HUDEP-2 (cell line): ENCODE results near the gene TMEM139.

Experiments
- DNase-seq, 76 experiments: peaks; one replicate each; lab custom pipeline; 2025; ENCODE audit not compliant: unreplicated experiment in 76 of 76; lab: John Stamatoyannopoulos, UW

Gene TMEM139

DNA sequence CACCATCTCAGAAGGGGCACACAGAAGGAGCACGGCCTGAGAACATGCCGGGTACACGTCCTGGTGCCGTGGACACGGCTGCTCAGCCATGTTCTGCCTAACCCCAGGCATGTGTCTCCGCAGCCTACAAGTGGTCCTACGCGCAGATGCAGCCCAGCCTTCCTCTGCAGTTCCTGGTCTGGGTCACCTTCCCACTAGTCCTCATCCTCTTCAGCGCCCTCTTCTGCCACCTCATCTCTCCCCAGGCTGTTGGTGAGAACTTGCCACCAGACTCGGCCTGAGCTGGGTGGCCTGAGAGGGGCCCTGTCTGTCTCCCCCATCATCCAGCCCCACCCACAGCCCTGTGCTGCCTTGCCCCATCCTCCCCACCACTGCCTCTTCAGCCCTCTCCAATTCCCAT, 36.5 kb downstream of the TMEM139 start:
- DNase-seq, result no peak

DNA sequence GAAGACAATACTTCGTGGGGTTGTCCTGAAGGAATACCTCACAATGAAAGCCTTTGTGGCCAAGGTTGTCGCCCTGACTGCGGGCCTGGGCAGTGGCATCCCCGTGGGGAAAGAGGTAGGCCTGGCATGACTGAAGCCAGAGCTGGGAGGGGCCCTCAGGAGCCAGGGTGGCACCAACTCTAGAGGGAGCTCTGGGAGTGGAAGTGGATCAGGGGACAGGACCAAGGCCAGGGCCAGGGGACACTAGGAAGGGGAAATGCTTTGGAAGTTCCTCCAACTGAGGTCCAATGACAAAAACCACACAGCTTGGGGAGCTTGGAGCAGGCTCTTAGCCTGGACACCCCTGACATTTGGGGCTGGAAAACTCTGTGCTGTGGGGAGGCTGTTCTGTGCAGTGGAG, 37.0 kb downstream of the TMEM139 start:
- peak in 2 of 76 experiments; percentile 2 to 20 for DNase-seq

DNA sequence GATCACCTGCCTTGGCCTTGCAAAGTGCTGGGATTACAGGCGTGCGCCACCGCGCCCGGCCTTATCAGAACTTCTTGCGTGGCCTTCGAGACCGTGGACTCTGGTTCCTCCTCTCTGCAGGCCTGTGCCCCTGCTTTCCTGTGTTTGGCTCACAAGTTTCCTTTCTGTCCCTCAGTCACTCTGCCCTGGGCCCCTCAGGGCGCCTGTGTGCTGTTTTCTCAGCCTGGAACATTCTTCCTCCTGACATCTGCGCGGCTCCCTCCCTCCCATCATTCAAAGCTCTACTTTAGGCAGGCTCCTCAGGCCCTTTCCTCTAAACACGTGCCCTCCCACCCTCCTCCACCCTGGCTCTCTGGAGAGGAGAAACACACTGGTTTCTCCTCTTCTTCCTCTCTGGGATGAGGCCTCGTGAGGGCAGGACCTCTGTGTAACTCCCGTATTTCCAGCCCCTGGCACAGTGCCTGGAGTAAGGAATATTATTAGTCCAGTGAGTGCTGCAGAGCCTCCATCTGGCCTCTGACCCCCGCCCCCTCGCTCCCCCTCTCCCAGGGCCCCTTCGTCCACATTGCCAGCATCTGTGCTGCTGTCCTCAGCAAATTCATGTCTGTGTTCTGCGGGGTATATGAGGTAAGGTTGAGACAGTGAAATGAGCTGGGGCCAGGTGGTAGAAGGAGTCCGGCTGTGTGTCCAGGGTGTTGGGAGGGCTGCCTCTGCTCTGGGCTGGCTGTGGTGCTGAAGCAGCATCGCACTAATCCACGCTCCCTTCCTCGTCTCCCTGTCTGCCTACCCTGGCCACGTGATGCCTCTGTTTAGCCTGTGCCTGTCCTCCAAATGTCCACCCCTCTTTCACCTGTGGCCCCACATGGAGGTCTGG, 38.2 kb downstream of the TMEM139 start:
- DNase-seq, result no peak

GRCh38 chr7:143323653-143324052, 38.9 kb downstream of the TMEM139 start:
- DNase-seq, result no peak

DNA sequence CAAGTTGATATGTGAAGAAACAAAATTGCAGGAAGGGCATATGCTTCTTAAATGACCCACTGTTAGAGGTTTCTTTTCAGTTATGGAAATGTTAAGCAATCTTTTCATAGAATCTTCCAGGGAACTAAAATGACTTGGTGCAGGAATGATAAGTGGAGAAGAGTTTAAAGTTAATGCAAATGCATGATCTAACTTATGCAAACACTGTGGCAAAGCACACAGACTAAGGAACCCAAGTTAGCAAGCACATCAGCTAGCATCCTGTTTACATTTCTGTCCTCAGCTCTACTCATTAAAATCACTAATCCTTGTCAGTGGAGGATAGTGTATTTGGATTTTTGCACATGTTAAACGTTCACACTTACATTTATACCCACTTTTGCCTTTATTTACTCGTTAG, 40.5 kb downstream of the TMEM139 start:
- no peak for DNase-seq

- DNase-seq, result no peak
These were observed 43.1 kb downstream of the TMEM139 start for GRCh38 chr7:143327903-143328302.

DNA sequence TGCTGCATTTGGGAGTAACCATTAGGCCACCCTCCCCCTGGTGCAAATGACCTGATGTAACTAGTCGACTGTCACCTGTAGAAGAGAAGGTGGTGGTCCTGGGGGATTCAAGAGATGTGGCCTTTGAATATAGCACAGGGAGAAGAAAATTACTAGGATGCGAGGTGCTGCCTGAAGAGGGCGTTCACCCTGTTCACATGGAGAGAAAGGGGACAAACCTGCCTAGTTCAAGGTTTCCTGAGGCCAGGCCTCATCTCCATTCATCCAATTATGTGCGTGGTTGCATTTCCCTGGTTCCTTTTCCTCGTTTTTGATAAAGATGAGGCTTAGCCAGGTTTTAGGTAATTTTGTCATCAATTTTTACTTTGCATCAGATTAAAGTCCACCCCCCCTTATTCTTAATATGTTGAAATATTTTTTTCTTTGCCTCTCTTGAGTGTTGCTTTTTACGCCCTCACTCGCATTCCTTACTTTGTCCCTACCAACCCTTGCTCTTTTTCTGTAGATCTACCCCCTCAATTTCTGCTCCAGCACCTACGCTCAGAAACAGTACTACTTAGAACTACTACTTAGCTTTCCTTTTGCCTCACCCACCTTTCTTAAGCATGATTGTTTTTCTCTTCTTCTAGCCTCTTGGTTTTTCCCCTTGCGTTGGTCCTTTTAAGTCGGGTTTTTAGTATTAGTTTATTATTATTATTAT, 44.9 kb downstream of the TMEM139 start:
- DNase-seq, result no peak

DNA sequence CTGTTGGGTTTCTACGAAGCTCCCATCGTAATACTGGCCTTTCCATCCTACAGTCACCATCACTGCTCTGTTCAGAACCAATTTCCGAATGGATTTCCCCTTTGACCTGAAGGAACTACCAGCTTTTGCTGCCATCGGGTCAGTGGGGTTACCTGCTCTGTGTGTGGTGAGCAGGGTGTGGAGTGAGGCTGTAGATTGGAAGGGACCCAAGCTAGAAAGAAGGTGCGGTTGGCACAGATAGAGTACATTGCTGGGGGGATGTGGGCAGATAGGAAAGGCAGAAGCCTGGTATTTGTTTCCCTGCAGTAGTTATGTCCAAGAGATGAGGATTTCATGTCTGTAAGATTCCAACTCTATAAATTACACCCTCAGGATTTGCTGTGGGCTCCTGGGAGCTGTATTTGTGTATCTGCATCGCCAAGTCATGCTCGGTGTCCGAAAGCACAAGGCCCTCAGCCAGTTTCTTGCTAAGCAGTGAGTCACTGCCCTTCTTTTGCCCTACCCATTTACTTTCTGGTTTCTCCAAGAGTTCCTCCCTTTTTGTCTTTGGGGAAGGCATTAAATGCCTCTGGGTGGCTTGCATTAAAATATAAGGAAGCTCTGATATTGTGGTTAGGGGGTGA, 46.5 kb downstream of the TMEM139 start:
- DNase-seq, result no peak

DNA sequence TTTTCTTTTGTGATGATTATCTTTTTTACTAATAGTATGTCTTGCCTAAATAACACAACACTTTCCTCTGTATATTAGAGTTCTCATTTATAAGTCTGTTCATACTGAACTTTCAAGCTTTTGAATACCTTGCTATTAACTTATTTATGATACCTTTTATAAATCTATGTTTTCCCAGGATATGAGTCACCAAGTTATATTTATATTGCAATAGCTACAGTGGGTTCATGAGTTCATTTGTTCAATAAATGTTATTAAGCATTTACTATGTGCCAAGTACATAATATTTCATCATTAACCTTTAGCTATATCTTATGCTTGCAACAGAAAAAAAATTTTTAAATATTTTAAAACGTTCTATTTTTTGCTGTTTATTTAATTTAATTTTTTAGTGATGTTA, 49.5 kb downstream of the TMEM139 start:
- no peak for DNase-seq

GRCh38 chr7:143337216-143337615, 52.5 kb downstream of the TMEM139 start:
- no peak for DNase-seq
